Inflammatory macrophage (primary cell): Measurements from ENCODE around the gene GRIK5.

Experiments
- DNase-seq, 2 donors: peaks; one replicate each; pipeline ENCODE4 v3.0.0-alpha.2; 2020 to 2022

The GRIK5 gene

DNA sequence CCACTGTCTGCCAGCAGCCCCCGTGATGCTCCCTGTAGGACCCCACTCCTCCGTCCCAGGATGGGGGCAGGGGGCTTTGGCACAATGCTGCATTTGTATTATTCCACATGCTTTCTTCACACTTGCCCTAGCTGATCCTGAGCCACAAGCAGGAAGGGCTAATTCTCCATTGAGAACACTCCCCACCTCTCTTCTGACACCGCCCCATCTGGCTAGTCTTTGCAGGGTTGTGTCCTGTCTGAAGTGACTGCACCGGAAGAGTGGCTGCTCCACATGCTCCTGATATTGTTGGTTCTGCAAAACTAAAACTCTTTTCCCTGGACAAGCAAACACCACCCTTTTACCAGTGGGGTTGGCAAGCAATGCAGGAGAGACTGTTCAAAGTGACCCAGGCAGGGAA lies 23.9 kb upstream of the GRIK5 start:
- DNase-seq: no peak

DNA sequence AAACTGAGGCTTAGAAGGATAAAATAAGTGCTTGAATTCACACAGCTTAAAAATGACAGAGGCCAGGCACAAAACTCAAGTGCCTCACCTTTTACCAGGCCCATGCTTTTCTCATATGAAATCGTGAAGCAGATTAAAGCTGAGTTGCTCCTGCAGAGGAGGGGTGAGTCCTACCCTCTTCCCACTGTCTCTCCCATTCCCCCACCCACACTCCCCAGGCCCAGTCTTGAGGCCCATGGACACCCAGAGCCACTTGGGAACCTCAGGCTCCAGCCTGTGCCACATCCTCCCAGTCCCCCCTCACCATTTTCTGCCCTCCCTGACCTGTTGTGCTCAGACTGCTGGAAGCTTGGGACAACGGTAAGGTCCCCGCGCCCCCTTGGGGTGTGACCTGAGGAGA lies 23.5 kb upstream of the GRIK5 start:
- no peak for DNase-seq

DNA sequence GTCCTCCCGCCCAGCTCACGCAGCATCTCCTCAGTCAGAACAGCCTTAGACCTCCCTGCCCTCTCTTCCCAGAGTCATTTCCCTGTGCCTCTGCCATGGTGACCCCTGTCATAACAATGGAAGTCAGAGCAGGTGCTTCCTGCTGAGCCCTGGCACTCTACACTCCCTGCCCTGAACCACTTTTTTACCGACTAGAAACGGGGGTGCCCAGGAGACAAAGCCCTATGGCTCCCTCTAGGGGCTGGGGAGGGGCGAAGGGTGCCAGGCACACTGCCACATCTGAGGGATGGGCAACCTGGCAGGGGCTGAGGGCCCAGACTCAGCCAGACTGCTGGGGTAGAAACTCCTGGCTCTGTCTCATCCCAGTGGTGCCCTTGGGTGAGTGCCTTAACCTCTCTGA lies 22.3 kb upstream of the GRIK5 start:
- DNase-seq: peak in 1 of 2 donors; percentile 16

DNA sequence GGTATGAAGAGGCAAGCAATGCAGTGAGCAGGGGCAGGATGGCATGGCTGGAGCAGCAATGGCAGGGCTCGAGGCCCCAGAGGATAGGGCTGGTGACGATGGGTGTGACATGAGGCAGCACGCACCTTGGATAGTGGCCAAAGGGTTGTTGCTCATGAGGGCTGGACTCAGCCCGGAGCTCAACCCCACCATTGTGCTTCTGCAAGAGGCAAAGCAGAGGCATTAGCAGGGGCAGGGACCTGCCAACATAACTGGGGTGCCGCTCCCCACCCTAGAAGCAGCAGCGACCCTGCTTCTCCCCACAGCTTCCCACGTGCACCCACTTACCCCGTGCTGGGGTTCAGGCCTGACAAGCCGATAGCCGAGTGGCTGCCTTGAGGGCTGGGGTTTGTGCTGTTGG lies 21.7 kb upstream of the GRIK5 start:
- no peak for DNase-seq

DNA sequence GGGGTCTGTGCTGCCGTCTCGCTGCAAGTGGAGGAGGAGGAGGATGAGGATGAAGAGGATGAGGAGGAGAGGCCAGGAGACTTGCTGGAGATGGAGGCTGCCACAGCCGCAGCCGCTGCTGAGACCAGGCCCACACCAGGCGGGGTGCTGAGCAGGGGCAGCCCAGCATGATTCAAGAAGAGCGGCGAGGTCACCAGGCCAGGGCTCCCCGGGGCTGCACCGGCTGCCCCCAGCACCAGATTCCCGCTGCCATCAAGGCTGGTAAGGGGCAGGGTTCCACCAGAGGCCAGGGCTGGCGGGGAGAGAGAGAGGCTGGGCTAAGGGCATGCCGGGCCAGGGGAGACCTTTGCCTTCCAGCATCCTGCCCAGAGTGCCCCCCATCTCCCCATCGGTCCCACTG lies 21.3 kb upstream of the GRIK5 start:
- no peak for DNase-seq

DNA sequence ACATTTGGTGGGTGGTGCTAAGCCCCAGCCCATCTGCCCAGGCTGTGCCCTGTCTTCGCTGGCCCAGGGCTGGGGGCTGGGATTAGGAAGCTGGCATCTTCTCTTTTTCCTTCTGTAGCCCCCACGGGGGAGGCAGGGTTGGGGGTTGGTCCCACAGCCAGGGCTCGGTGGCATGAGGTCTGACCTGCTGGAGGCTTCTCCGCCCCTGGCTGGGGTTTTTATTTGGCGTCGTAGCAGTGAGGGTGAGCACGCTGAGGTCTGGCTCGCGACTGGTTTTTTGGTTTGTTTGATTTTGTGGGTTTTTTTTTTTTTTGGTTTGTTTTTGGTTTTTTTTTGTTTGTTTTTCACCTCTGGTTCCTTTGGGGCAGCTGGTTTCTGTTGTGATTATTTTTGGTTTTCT lies 20.7 kb upstream of the GRIK5 start:
- no peak for DNase-seq

DNA sequence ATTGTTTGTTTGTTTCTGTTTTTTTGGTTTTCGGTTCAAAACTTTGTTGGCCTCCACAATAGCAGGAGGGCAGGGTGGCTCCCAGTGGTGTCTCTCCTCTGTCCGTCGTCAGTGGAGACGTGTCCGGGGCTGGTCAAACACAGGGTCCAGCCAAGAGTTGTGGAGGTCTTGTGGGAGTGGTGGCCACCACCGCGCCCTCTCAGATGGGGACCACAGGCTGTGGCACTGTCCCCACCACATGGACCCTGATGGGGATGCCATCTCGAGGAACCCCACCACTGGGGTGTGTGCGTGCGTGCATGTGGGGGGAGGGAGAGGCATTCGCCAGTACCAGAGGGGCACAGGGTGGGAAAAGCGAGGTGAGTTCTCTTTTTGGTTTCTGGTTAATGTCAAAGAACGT lies 19.8 kb upstream of the GRIK5 start:
- no peak for DNase-seq

DNA sequence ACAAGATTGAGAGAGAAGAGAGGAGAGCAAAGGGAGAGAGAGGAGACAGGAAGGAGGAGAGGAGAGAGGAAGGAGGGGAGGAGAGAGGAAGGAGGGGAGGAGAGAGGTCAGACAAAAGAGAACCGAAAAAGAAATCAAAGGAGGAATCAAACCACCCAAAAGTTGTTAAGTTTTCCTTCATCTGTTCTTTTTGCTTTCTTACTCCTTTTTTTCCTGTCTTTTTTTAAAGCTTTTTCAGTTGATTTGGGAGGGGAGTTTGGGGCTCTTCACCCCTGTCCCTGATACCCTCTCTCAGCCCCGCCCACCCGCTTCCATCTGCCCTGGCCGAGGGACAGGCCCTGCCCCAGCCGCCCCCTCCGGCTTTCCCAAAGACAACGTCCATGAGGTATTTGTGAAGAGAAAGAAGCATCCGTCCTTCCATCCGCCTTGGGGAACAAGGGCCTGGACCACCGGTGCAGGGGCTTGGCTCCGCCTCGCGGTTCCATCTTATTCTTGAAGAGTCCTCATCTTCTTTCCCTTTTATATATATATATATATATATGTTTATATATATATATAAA lies 19.3 kb upstream of the GRIK5 start:
- DNase-seq: no peak

DNA sequence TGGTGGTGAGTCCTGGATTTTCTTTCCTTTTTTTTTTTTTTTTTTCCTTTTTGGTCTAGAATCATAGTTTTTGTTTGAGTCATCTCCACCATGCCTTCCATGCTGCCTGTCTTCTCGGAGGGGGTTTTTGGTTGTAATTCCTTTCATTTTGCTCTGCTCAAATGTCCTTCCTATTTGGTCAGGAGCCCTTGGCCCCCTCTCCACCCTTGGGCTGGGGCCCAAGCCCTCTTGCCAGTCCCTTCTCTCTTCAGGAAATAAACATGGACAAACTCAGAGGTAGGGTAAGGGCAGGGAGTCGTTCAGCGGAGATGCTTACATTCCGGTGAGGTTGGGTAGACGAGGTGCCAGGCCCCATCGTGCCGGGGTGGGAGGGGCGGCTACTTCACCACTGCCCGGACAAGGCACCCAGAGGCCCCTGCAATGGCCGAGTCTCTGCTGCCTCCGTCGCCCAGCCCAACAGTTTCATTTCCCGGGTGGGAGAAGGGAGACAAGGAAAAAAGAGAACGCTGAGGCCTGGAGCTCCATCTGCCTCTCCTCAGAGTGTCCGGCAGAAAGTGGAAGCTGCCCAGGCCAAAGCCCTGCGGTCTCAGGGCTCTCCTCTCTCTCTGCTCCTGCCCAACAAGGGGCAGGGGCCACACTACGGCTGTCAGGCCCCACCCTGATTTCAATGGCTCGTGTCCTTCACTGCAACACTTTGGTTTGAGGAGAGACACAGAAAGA lies 18.6 kb upstream of the GRIK5 start:
- no peak for DNase-seq

DNA sequence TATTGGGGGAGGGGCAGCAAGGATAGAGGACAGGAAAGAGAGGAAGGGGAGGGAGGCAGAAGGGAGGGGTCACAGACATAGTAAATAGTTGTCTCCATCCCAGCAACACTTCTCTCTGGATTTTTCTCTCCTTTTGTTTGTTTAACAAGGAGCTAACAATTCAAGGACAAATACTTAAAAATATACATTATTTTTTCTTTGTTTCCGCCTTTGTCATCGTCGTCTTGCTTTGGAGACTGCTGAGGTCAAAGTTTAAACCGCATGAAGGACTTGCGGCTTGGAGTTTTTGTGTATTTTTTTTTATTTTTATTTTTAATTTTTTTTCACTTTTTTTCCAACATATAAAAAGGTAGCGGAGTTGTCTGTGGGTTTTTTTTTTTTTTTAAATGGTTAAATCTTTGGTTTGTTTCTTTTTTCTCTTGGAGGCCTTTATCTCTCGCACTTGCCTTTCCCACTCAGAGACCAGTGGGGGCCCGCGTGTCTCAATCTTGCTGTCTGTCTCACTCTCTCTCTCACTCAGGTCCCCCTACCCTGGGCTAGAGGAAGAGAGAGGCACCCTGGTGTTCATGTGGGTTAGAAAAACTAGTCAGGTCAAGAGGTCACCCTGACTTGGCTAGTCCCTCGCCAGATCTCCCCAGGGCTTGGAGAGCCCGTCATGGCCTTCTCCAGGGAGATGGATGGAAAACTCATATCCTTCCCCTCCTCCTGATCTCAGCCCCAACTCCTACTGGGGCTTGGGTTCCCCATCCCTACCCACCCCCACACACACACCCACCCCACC lies 17.0 kb upstream of the GRIK5 start:
- no peak for DNase-seq

DNA sequence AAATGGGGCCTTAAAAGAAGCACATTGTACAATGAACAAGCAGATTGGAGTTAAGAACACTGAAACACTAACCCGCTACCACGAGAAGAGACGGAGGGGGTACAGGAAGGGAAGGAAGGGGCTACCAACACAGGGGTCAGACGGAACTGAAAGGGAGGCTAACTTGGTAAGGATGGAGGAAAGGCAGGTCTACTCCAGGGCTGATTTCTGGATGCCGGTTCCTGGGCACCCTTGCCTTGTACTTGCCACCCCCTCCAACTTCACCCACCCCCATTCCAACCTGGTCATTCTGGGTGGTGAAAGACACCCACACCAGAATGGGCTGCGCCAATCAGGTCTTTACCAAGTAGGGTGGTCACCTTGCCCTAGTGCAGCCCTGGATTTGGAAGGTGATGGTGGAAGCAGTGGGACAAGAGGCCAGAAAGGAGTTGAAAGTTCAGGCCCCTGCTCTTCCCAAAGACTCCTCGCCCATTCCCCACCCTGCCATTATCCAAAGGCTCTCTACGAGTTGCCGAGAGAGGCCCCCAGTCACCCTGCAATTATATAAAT lies 16.3 kb upstream of the GRIK5 start:
- no peak for DNase-seq

DNA sequence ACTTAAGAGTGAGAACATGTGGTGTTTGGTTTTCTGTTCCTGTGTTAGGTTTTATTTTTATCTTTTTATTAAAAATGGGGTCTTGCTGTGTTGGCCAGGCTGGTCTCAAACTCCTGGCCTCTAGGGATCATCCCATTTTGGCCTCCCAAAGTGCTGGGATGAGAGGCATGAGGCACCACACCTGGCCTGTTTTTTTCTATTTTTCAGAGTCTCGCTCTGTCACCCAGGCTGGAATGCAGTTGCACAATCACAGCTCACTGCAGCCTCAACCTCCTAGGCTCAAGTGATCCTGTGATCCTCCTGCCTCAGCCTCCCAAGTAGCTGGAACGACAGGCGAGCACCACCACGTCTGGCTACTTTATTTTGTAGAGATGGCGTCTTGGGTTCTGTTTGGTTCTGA lies 13.5 kb upstream of the GRIK5 start:
- DNase-seq: no peak

DNA sequence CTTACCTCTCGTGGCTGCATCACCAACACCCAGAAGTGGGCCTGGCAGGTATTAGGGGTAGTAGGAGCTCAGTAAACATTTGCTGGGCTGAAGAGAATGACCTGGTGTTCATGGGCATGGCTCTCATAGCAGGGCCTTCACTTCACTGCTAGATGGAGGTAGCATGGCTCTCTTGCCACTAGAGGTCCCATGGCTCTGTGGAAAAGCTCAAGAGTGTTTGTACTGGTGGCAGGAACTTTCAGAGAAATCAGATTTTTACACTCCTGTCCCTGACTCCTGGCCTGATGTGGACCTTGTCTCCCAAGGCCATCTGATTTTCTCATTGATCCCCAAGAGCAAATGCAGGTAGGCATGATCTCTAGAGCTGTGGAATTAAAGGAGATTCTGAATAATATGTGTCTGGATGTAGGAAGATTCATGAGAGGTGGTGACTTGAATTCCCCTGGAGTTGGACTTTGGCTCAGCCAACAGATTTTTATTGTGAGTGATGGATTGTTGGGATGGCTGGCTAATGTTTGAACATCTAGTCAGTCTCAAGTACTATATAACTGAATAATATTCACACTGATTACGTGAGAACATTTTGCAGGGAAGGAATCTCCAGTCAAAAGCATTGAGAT lies 11.7 kb upstream of the GRIK5 start:
- DNase-seq: peak; percentile 13 to 37

DNA sequence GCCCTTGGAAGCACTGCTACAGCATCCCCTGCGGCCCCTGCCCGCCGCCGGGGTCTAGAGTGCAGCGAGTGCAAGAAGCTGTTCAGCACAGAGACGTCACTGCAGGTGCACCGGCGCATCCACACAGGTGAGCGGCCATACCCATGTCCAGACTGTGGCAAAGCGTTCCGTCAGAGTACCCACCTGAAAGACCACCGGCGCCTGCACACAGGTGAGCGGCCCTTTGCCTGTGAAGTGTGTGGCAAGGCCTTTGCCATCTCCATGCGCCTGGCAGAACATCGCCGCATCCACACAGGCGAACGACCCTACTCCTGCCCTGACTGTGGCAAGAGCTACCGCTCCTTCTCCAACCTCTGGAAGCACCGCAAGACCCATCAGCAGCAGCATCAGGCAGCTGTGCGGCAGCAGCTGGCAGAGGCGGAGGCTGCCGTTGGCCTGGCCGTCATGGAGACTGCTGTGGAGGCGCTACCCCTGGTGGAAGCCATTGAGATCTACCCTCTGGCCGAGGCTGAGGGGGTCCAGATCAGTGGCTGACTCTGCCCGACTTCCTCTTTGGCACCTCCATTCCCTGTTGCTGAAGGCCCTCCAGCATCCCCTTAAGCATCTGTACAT lies 10.9 kb upstream of the GRIK5 start:
- DNase-seq: no peak

DNA sequence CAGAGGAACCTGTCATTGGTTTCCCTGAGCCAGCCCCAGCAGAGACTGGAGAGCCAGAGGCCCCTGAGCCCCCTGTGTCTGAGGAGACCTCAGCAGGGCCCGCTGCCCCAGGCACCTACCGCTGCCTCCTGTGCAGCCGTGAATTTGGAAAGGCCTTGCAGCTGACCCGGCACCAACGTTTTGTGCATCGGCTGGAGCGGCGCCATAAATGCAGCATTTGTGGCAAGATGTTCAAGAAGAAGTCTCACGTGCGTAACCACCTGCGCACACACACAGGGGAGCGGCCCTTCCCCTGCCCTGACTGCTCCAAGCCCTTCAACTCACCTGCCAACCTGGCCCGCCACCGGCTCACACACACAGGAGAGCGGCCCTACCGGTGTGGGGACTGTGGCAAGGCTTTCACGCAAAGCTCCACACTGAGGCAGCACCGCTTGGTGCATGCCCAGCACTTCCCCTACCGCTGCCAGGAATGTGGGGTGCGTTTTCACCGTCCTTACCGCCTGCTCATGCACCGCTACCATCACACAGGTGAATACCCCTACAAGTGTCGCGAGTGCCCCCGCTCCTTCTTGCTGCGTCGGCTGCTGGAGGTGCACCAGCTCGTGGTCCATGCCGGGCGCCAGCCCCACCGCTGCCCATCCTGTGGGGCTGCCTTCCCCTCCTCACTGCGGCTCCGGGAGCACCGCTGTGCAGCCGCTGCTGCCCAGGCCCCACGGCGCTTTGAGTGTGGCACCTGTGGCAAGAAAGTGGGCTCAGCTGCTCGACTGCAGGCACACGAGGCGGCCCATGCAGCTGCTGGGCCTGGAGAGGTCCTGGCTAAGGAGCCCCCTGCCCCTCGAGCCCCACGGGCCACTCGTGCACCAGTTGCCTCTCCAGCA lies 10.1 kb upstream of the GRIK5 start:
- no peak for DNase-seq

DNA sequence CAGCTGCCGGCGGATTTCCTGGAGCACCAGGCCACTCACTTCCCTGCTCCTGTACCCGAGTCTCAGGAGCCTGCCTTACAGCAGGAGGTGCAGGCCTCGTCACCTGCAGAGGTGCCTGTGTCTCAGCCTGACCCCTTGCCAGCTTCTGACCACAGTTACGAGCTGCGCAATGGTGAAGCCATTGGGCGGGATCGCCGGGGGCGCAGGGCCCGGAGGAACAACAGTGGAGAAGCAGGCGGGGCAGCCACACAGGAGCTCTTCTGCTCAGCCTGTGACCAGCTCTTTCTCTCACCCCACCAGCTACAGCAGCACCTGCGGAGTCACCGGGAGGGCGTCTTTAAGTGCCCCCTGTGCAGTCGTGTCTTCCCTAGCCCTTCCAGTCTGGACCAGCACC lies 9.3 kb upstream of the GRIK5 start:
- no peak for DNase-seq

DNA sequence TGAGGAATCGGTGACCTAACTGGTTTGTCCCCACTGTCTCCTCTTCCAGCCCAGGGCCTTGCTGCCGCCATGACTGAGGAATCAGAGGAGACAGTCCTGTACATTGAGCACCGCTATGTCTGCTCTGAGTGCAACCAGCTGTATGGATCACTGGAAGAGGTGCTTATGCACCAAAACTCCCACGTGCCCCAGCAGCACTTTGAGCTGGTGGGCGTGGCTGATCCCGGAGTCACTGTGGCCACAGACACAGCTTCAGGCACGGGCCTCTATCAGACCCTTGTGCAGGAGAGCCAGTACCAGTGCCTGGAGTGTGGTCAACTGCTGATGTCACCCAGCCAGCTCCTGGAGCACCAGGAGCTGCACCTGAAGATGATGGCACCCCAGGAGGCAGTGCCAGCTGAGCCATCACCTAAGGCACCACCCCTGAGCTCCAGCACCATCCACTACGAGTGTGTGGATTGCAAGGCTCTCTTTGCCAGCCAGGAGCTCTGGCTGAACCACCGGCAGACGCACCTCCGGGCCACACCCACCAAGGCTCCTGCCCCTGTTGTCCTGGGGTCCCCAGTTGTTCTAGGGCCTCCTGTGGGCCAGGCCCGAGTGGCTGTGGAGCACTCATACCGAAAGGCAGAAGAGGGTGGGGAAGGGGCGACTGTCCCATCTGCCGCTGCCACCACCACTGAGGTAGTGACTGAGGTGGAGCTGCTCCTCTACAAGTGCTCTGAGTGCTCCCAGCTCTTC lies 8.7 kb upstream of the GRIK5 start:
- DNase-seq: no peak

DNA sequence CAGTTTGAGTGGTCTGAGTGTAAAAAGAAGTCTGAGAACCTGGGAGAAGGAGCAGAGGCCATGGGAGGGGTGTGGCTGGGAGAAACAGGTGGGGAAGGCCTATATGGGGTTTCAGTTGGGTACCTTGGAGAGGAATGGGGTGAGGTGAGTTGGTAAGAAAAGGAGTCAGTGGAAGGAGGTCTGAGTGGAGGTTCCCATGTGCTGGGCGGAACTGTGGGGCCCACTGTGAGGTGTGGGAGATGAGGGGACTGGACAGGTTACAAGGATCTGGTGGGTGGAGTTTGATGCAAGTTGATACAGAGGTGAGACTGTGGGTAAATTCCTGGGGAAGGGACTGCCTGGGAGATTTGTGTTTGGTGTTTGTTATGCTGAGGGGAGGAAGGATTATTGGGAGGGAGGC lies 8.1 kb upstream of the GRIK5 start:
- no peak for DNase-seq

DNA sequence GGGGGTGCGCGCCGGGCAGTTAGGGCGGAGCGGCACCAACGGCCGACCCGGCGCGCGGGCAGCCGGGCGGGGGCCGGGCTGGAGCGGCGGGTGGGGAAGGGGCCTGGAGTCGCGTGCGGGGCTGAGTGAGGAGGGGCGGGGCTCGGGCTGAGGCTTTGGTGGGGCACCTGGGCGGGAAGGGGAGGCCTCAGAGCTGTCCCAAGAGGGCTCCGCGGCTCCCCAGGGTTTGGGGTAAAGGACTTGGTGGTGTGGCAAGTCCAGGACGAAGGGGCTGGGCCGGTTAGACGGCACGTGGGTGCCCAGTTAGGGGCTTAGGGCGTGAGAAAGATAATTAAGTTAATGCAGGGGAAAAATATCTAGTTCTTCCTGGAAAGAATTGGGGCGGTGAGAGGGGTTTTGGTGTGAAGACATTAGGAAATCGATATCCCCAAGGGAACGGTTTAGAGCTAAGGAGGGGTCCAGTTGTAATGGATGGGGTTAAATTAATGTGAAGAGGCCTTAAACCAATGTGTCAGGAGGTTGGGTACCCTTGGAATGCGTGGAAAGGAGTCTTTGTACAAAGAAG lies 6.5 kb upstream of the GRIK5 start:
- DNase-seq: no peak

DNA sequence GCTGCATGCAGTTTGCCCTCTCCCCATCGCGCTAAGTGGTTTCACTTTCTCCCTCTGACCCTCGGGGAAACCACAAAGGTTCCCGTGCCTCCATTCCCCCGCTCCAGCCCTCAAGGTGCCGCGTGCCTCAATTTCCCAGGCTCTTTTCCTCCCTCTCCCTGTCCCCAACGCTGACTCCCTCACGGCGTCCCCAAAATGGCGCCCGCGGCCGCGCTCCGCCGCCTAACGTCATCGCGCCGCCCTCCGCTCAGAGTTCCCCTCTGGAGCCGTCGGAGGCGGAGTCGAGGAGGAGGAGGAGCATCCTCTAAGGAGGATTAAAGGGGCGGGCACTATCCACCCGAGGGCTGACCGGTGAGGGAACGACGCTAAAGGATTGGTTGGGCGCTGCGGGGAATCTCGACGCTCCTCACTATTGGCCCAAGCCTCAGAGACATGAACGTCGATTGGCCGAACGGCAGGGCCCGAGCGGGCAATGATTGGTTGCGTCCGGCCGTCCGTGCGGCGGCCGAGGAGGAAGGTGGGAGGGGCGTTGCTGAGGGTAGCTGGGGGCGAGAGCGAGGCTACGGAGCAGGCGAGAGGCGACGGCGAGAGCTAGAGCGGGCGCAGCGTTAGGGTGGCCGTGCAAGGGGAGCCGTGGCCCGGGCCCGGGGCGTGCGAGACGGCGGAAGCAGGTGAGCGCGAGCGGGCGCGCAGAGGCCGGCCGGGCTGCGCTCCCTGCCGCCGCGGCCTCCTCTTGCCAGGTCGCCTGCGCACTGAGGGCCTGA lies 5.8 kb upstream of the GRIK5 start, which contains the start of gene ZNF574:
Gene ZNF574 (plus strand): TSS at position 551 of the 764 bp plus-strand sequence. CDS start 2,441 bp downstream, outside the sequence.
- peak; percentile 100 for DNase-seq
